ENCODE measurements around the gene YPEL2.
"Not testable (repeated sequence)": the region's sequence is repeated elsewhere in the genome, so short reads cannot be mapped to it uniquely, and the experiment has no call there.

YPEL2 gene

GRCh38 chr17:59409336-59410048, 78.0 kb downstream of the YPEL2 start:
- DNase-seq: no peak

GRCh38 chr17:59410049-59410437, 78.6 kb downstream of the YPEL2 start:
- DNase-seq: no peak

GRCh38 chr17:59412431-59412830, 81.0 kb downstream of the YPEL2 start:
- not testable (repeated sequence) for DNase-seq

GRCh38 chr17:59413014-59413766, 81.7 kb downstream of the YPEL2 start:
- no peak for DNase-seq

- no peak for DNase-seq
Measured at GRCh38 chr17:59415397-59415796, 83.9 kb downstream of the YPEL2 start.

GRCh38 chr17:59416184-59416583, 84.7 kb downstream of the YPEL2 start:
- DNase-seq: no peak

- DNase-seq: no peak
Measured at GRCh38 chr17:59417452-59417851, 86.0 kb downstream of the YPEL2 start.

GRCh38 chr17:59418732-59419166, 87.3 kb downstream of the YPEL2 start:
- DNase-seq: no peak

GRCh38 chr17:59420901-59421300, 89.4 kb downstream of the YPEL2 start:
- DNase-seq: no peak

- DNase-seq: no peak
Measured at GRCh38 chr17:59421722-59422121, 90.3 kb downstream of the YPEL2 start.

GRCh38 chr17:59423137-59423724, 91.8 kb downstream of the YPEL2 start:
- DNase-seq: no peak

- no peak for DNase-seq
Measured at GRCh38 chr17:59423903-59424302, 92.4 kb downstream of the YPEL2 start.

GRCh38 chr17:59424331-59424730, 92.9 kb downstream of the YPEL2 start:
- no peak for DNase-seq

- no peak for DNase-seq
Measured at GRCh38 chr17:59425085-59425931, 93.9 kb downstream of the YPEL2 start.

- no peak for DNase-seq
Measured at GRCh38 chr17:59426031-59426430, 94.6 kb downstream of the YPEL2 start.

- DNase-seq: peak; percentile 23
Measured at GRCh38 chr17:59427425-59427921, 96.0 kb downstream of the YPEL2 start.

GRCh38 chr17:59427996-59428395, 96.5 kb downstream of the YPEL2 start:
- DNase-seq: no peak

GRCh38 chr17:59428916-59429485, 97.5 kb downstream of the YPEL2 start:
- no peak for DNase-seq

GRCh38 chr17:59431601-59432000, 100.1 kb downstream of the YPEL2 start:
- no peak for DNase-seq

GRCh38 chr17:59432657-59433056, 101.2 kb downstream of the YPEL2 start:
- DNase-seq: no peak

GRCh38 chr17:59433586-59433985, 102.1 kb downstream of the YPEL2 start:
- DNase-seq: no peak

GRCh38 chr17:59434429-59434828, 103.0 kb downstream of the YPEL2 start:
- no peak for DNase-seq

- no peak for DNase-seq
Measured at GRCh38 chr17:59435238-59435637, 103.8 kb downstream of the YPEL2 start.
